D721Med (cell line): ENCODE data around the gene NARS2.

Experiments used
- DNase-seq: peaks from one replicate; pipeline ENCODE4 v3.0.0; 2011; ENCODE audit warnings: low spot score; ENCODE audit not compliant: insufficient read length
- FAIRE-seq: peaks from 2 replicates; lab custom pipeline; 2011; peaks lifted over from hg19 to GRCh38; lab: Jason Lieb, UNC
- TF ChIP-seq, protein P1 (sequence below): IDR thresholded peaks from 2 replicates; pipeline ENCODE4 v1.5.1; 2012; ENCODE audit warnings: mild to moderate bottlenecking, control low read depth; ENCODE audit not compliant: insufficient read depth; ENCODE audit errors: missing control alignments

Gene NARS2

DNA sequence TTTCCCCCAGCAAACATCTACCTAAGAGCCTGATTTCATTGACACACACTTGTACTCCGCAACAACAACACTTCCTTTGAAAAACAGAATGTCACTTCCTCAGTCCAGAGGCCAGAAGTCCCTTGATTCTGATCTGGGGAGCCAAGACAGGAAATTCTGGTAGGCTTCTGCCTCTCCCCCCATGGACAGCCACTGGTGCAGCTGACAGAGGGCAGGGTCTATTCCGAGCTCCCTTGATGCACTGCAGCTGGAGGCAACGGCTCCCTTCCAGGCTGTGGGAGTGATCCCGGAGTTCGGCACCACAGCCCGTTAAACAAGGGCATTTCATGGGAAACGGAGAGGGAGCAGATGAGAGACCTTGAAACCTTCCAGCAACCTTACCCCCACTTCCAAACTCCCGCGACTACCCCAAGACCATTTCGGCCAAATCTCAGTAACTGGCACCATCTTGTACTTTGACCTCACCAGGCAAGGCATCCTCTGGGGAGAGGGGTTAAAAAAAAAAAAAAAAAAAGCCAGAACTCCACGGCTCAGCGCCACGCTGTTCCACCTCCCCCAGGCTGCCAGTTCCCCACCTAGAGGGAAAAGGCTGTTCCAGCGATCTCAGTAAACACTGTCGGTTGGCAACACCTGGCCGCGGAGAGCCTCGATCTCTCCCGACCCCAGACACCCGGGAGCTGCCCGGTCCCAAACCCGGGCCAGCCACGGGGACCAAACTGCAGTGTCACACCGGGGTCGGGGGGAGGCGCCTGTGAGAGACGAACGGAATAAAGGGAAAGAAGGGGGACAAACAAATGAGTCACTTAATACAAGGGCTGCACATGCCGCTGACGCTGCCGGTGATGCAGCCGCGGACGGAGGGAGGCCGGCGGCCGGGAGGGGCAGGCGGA, 158.1 kb downstream of the NARS2 start:
- no peak for FAIRE-seq
- TF ChIP-seq, protein P1, sequence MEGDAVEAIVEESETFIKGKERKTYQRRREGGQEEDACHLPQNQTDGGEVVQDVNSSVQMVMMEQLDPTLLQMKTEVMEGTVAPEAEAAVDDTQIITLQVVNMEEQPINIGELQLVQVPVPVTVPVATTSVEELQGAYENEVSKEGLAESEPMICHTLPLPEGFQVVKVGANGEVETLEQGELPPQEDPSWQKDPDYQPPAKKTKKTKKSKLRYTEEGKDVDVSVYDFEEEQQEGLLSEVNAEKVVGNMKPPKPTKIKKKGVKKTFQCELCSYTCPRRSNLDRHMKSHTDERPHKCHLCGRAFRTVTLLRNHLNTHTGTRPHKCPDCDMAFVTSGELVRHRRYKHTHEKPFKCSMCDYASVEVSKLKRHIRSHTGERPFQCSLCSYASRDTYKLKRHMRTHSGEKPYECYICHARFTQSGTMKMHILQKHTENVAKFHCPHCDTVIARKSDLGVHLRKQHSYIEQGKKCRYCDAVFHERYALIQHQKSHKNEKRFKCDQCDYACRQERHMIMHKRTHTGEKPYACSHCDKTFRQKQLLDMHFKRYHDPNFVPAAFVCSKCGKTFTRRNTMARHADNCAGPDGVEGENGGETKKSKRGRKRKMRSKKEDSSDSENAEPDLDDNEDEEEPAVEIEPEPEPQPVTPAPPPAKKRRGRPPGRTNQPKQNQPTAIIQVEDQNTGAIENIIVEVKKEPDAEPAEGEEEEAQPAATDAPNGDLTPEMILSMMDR = peak; percentile 48
- DNase-seq = peak; percentile 23

DNA sequence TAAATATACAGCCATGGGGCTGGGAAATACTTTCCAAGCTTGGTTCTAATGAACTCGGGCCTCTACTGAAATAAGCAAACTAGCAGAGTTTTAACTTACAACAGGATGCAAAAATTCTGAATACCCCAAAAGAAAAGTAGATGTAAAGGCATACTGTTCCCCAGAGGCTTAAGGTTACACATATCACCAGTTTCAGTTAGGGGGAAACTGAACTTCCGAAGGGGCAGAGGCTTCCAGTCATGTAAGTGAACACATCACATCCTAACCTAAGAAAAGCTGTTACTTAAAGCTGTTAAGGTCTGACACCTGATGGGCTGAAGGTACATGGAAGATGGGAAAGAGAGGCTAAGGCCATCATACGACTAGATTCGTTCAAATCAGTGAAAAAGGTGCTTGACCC, 159.3 kb downstream of the NARS2 start:
- no peak for FAIRE-seq
- TF ChIP-seq, protein P1 = no peak
- DNase-seq = no peak

DNA sequence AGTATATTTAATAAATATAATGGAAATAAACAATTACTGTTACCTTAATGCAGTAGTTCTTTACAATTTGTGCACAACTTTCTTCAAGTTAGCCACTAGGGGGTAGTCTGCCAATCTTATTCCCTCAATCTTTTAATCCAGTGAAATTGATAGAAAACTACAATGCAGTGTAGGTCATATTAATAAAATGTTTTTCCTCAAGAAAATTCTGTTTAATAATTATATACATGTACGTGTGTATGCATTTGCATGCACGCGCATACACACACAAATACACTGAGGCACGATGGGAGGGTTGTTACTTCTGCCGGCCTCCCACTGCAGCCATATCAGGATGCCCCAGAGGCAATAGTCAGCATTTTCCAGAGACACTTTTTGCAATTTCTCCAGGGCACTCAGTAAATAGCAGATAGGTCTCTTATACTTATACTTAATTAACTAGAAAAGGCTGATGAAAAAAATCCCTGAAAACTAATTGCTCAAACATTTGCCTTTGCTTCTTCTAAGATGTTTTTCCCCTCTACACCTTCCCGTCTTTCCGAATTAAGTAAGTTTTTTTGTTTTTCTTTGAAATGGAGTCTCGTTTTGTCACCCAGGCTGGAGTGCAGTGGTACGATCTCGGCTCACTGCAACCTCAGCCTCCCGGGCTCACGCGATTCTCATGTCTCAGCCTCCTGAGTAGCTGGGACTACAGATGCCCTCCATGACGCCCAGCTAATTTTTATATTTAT, 160.2 kb downstream of the NARS2 start:
- DNase-seq (no peak), FAIRE-seq (no peak)
- TF ChIP-seq, protein P1 = peak; percentile 59

DNA sequence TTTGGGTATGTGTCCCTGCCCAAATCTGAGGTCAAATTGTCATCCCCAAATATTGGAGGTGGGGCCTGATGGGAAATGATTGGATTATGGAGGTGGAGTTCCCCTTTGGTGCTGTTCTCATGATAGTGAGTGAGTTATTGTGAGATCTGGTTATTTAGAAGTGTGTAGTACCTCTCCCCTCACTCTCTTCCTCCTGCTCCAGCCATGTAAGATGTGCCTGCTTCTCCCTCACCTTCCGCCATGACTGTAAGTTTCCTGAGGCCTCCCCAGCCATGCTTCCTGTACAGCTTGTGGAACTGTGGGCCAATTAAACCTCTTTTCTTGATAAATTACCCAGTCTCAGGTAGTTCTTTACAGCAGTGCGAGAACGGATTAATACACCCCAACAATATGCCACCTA, 166.0 kb downstream of the NARS2 start:
- DNase-seq (no peak), FAIRE-seq (no peak)
- TF ChIP-seq, protein P1 = no peak

DNA sequence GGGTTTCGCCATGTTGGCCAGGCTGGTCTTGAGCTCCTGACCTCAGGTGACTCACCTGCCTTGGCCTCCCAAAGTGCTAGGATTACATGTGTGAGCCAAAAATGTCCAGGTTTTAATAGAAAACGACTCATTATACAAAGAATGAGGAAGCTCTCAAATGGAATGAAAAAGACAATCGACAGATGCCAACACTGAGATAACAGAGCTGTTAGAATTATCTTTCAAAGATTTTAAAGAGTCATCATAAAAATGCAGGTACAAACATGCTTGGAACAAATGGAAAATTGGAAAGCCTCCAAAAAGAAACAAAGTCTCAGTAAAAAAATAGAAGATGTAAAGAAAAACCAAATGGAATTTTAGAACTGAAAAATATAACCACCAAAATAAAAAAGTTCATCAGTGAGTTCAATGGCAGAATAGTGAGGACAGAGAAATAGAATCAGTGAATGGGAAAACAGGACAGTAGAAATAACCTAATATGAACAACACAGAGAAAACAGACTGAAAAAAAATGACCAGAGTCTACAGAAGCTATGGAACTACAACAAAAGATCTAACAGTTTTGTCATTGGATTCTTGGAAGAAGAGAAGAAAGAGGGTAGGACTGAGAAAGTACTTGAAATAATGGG, 168.0 kb downstream of the NARS2 start:
- no peak for DNase-seq
- TF ChIP-seq, protein P1 = no peak
- FAIRE-seq = no peak

DNA sequence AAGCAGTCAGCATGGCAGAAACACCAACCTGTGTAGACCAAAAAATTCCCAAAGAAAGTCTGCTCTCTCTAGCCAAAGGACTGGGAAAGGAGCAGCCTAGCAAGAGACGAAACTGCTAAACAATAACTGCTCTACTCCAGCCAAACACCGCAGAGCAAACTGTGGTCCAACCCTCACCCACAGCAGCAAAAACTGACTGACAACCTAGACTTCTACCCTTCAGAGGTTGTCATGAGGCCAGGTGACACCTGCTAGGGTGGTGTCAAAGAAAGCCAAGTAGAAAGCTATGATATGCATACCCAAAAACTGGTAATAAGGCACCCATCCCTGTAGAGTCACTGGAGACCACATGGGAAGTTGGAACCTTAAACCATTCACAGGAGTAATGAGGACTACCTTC, 168.9 kb downstream of the NARS2 start:
- TF ChIP-seq, protein P1 = no peak
- DNase-seq (no peak), FAIRE-seq (no peak)
